GM23338 (cell line): ENCODE data around the gene ACOXL. TPM values are rescaled to one million over a fixed set of nuclear protein-coding genes. Genes with fewer than 3 reads are reported as not detected.

Experiments used
- ATAC-seq: fragments of 200-7000 bp; cut with Tn5 transposase; 3 replicates; pipeline ENCODE4 v1.9.1; 2020
- DNase-seq: peaks from one replicate; pipeline ENCODE4 v3.0.0-alpha.2; 2015; ENCODE audit warnings: low spot score
- H2AFZ ChIP-seq: fragments of 200-600 bp; sonication (generic); 2 replicates; pipeline ENCODE4 v1.8.0; 2016; ENCODE audit warnings: antibody characterized with exemption, mild to moderate bottlenecking, moderate library complexity
- H3F3A ChIP-seq: fragments of 200-600 bp; sonication (generic); replicated peaks from 2 replicates; pipeline ENCODE4 v1.8.0; 2017; ENCODE audit warnings: antibody characterized with exemption, mixed run types, low read depth
- H3K27ac ChIP-seq: fragments of 200-600 bp; sonication (generic); 2 replicates; pipeline ENCODE4 v1.6.1; 2016; ENCODE audit warnings: low read depth
- H3K27me3 ChIP-seq: fragments of 200-600 bp; sonication (generic); 2 replicates; pipeline ENCODE4 v1.8.0; 2016; ENCODE audit warnings: mild to moderate bottlenecking, mixed run types, moderate library complexity; ENCODE audit not compliant: insufficient read depth
- H3K36me3 ChIP-seq: fragments of 200-600 bp; sonication (generic); 2 replicates; pipeline ENCODE4 v1.8.0; 2016; ENCODE audit warnings: mild to moderate bottlenecking; ENCODE audit not compliant: insufficient read depth
- H3K4me1 ChIP-seq: fragments of 200-600 bp; sonication (generic); 2 replicates; pipeline ENCODE4 v1.8.0; 2016; ENCODE audit warnings: mild to moderate bottlenecking, moderate library complexity; ENCODE audit not compliant: insufficient read depth
- H3K4me2 ChIP-seq: fragments of 200-600 bp; sonication (generic); 2 replicates; pipeline ENCODE4 v1.7.1; 2017; ENCODE audit warnings: mixed run types
- H3K4me3 ChIP-seq: fragments of 200-600 bp; sonication (generic); 2 replicates; pipeline ENCODE4 v1.6.1; 2016; ENCODE audit warnings: mixed run types
- H3K79me2 ChIP-seq: fragments of 200-600 bp; sonication (generic); replicated peaks from 2 replicates; pipeline ENCODE4 v1.8.0; 2017; ENCODE audit warnings: mild to moderate bottlenecking; ENCODE audit not compliant: insufficient read depth
- H3K9me2 ChIP-seq: fragments of 200-600 bp; sonication (generic); 2 replicates; pipeline ENCODE4 v1.8.0; 2017; ENCODE audit not compliant: insufficient read depth
- H4K20me1 ChIP-seq: fragments of 200-600 bp; sonication (generic); replicated peaks from 2 replicates; pipeline ENCODE4 v1.8.0; 2017; ENCODE audit warnings: mild to moderate bottlenecking; ENCODE audit not compliant: insufficient read depth
- H3K27ac Mint-ChIP-seq: 2 replicates; pipeline ENCODE4 v1.8.0; 2020; ENCODE audit warnings: inconsistent platforms, mild to moderate bottlenecking, moderate library complexity, mixed read lengths
- H3K27me3 Mint-ChIP-seq: 3 replicates; pipeline ENCODE4 v1.8.0; 2022; ENCODE audit warnings: low read depth, mild to moderate bottlenecking, moderate library complexity, mixed read lengths, inconsistent platforms; ENCODE audit not compliant: insufficient read depth, poor library complexity
- H3K36me3 Mint-ChIP-seq: 3 replicates; pipeline ENCODE4 v1.8.0; 2021; ENCODE audit warnings: low read depth, mild to moderate bottlenecking, inconsistent platforms, moderate library complexity, mixed read lengths
- H3K4me1 Mint-ChIP-seq: 3 replicates; pipeline ENCODE4 v1.8.0; 2020; ENCODE audit warnings: mild to moderate bottlenecking, inconsistent platforms, mixed read lengths
- H3K4me3 Mint-ChIP-seq: 3 replicates; pipeline ENCODE4 v1.8.0; 2021; ENCODE audit warnings: moderate library complexity, mild to moderate bottlenecking, inconsistent platforms, mixed read lengths
- H3K9me3 Mint-ChIP-seq: 3 replicates; pipeline ENCODE4 v1.8.0; 2020; ENCODE audit warnings: moderate library complexity, mild to moderate bottlenecking, inconsistent platforms, mixed read lengths
- CREB1 ChIP-seq: fragments of 250-450 bp; sonication (Bioruptor Pico); IDR thresholded peaks from 2 replicates; pipeline ENCODE4 v1.5.0; 2020; ENCODE audit warnings: low read depth, mild to moderate bottlenecking, moderate library complexity
- EZH2phosphoT487 ChIP-seq: fragments of 200-600 bp; sonication (generic); IDR thresholded peaks from one replicate; pipeline ENCODE4 v1.8.1; 2018; ENCODE audit warnings: antibody characterized with exemption; ENCODE audit not compliant: unreplicated experiment
- REST ChIP-seq: IDR thresholded peaks from one replicate; pipeline ENCODE4 v1.6.1; 2018; ENCODE audit warnings: antibody characterized with exemption; ENCODE audit not compliant: unreplicated experiment
- ZNF114 ChIP-seq: fragments of 250-450 bp; sonication (Bioruptor Pico); IDR thresholded peaks from 2 replicates; pipeline ENCODE4 v1.5.0; 2020; ENCODE audit warnings: mild to moderate bottlenecking, moderate library complexity
- polyA plus RNA-seq: library from polyadenylated mRNA; unstranded; fragments of >200 nt; fragmentation: Nextera tagmentation; extraction: Ambion mirVana; gene quantifications from 2 replicates; pipeline ENCODE4 v1.2.1, GENCODE V29; 2016
- total RNA-seq: library from RNA; depleted of rRNA; stranded (reverse); fragments of >200 nt; shearing (Covaris generic); gene quantifications from 2 replicates; pipeline ENCODE4 v1.2.3, GENCODE V29; 2014
- TF ChIP-seq, protein P1 (sequence below): fragments of 250-450 bp; sonication (Bioruptor Pico); IDR thresholded peaks from 2 replicates; pipeline ENCODE4 v1.5.0; 2020; ENCODE audit warnings: mild to moderate bottlenecking, moderate library complexity
- TF ChIP-seq, protein P2 (sequence below), 2 experiments: fragments of 200-600 bp in 1 of 2; sonication (generic) in 1 of 2; conservative IDR thresholded peaks; 2 replicates each; pipeline versions ENCODE4 v1.5.1 to v1.6.1; 2016 to 2017; ENCODE audit warnings: antibody characterized with exemption in 2 of 2, low read depth in 2 of 2, mild to moderate bottlenecking in 2 of 2, moderate library complexity in 1 of 2

The ACOXL gene
- total and polyA plus RNA-seq, 2 experiments from 2014 or later: 9.0 to 14.7 TPM

- Histone ChIP-seq H3K27ac (no peak overlapping the region), H3K4me1 (no peaks in the 10 kb centered on the region), H3K27me3 (no peaks in the 10 kb centered on the region), H3K79me2 (no peaks in the 10 kb centered on the region), H4K20me1 (no peaks in the 10 kb centered on the region), H3K9me2 (peaks cover 11% of the 10 kb centered on the region), H3K4me2 (no peak overlapping the region), H3K4me3 (no peak overlapping the region), H3F3A (no peaks in the 10 kb centered on the region), H3K36me3 (peaks cover 7% of the 10 kb centered on the region; the same call in 1 of the 2 replicates), H2AFZ (no peak overlapping the region)
- no peak overlapping the region; the same call in 1 of the 2 replicates for H3K27ac Mint-ChIP-seq
- ATAC-seq (no peak), DNase-seq (no peak)
- H3K9me3 Mint-ChIP-seq: no peaks in the 10 kb centered on the region; the same call in 2 of the 3 replicates
- H3K27me3 Mint-ChIP-seq: peaks cover 1% of the 10 kb centered on the region
- no peaks in the 10 kb centered on the region for H3K4me1 Mint-ChIP-seq
- TF ChIP-seq, protein P1, sequence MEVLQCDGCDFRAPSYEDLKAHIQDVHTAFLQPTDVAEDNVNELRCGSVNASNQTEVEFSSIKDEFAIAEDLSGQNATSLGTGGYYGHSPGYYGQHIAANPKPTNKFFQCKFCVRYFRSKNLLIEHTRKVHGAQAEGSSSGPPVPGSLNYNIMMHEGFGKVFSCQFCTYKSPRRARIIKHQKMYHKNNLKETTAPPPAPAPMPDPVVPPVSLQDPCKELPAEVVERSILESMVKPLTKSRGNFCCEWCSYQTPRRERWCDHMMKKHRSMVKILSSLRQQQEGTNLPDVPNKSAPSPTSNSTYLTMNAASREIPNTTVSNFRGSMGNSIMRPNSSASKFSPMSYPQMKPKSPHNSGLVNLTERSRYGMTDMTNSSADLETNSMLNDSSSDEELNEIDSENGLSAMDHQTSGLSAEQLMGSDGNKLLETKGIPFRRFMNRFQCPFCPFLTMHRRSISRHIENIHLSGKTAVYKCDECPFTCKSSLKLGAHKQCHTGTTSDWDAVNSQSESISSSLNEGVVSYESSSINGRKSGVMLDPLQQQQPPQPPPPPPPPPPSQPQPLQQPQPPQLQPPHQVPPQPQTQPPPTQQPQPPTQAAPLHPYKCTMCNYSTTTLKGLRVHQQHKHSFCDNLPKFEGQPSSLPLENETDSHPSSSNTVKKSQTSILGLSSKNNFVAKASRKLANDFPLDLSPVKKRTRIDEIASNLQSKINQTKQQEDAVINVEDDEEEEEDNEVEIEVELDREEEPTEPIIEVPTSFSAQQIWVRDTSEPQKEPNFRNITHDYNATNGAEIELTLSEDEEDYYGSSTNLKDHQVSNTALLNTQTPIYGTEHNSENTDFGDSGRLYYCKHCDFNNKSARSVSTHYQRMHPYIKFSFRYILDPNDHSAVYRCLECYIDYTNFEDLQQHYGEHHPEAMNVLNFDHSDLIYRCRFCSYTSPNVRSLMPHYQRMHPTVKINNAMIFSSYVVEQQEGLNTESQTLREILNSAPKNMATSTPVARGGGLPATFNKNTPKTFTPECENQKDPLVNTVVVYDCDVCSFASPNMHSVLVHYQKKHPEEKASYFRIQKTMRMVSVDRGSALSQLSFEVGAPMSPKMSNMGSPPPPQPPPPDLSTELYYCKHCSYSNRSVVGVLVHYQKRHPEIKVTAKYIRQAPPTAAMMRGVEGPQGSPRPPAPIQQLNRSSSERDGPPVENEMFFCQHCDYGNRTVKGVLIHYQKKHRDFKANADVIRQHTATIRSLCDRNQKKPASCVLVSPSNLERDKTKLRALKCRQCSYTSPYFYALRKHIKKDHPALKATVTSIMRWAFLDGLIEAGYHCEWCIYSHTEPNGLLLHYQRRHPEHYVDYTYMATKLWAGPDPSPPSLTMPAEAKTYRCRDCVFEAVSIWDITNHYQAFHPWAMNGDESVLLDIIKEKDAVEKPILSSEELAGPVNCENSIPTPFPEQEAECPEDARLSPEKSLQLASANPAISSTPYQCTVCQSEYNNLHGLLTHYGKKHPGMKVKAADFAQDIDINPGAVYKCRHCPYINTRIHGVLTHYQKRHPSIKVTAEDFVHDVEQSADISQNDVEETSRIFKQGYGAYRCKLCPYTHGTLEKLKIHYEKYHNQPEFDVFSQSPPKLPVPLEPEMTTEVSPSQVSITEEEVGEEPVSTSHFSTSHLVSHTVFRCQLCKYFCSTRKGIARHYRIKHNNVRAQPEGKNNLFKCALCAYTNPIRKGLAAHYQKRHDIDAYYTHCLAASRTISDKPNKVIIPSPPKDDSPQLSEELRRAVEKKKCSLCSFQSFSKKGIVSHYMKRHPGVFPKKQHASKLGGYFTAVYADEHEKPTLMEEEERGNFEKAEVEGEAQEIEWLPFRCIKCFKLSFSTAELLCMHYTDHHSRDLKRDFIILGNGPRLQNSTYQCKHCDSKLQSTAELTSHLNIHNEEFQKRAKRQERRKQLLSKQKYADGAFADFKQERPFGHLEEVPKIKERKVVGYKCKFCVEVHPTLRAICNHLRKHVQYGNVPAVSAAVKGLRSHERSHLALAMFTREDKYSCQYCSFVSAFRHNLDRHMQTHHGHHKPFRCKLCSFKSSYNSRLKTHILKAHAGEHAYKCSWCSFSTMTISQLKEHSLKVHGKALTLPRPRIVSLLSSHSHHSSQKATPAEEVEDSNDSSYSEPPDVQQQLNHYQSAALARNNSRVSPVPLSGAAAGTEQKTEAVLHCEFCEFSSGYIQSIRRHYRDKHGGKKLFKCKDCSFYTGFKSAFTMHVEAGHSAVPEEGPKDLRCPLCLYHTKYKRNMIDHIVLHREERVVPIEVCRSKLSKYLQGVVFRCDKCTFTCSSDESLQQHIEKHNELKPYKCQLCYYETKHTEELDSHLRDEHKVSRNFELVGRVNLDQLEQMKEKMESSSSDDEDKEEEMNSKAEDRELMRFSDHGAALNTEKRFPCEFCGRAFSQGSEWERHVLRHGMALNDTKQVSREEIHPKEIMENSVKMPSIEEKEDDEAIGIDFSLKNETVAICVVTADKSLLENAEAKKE (CRISPR knock-in tag): no peak
- TF ChIP-seq CREB1 (CRISPR knock-in tag): no peak
- no peak overlapping the region for H3K4me3 Mint-ChIP-seq
- H3K36me3 Mint-ChIP-seq: peaks cover 21% of the 10 kb centered on the region
Measured at GRCh38 chr2:110784047-110784631, 51.8 kb downstream of the ACOXL start.

GRCh38 chr2:110785439-110785838 is 53.1 kb downstream of the ACOXL start:
- Histone ChIP-seq H3K4me3 (no peak overlapping the region), H4K20me1 (no peaks in the 10 kb centered on the region), H2AFZ (no peak overlapping the region), H3F3A (no peaks in the 10 kb centered on the region), H3K4me1 (no peaks in the 10 kb centered on the region), H3K9me2 (peaks cover 11% of the 10 kb centered on the region), H3K27ac (no peak overlapping the region), H3K79me2 (no peaks in the 10 kb centered on the region), H3K27me3 (no peaks in the 10 kb centered on the region), H3K4me2 (no peak overlapping the region), H3K36me3 (peaks cover 7% of the 10 kb centered on the region; the same call in 1 of the 2 replicates)
- ATAC-seq (no peak), DNase-seq (no peak)
- H3K27me3 Mint-ChIP-seq: peaks cover 1% of the 10 kb centered on the region
- no peaks in the 10 kb centered on the region for H3K4me1 Mint-ChIP-seq
- H3K36me3 Mint-ChIP-seq: peaks cover 21% of the 10 kb centered on the region
- no peak overlapping the region for H3K4me3 Mint-ChIP-seq
- H3K27ac Mint-ChIP-seq: no peak overlapping the region
- no peaks in the 10 kb centered on the region; the same call in 2 of the 3 replicates for H3K9me3 Mint-ChIP-seq
- TF ChIP-seq EZH2phosphoT487 (no peak), REST (no peak), ZNF114 (CRISPR knock-in tag) (no peak)
- TF ChIP-seq, protein P2, sequence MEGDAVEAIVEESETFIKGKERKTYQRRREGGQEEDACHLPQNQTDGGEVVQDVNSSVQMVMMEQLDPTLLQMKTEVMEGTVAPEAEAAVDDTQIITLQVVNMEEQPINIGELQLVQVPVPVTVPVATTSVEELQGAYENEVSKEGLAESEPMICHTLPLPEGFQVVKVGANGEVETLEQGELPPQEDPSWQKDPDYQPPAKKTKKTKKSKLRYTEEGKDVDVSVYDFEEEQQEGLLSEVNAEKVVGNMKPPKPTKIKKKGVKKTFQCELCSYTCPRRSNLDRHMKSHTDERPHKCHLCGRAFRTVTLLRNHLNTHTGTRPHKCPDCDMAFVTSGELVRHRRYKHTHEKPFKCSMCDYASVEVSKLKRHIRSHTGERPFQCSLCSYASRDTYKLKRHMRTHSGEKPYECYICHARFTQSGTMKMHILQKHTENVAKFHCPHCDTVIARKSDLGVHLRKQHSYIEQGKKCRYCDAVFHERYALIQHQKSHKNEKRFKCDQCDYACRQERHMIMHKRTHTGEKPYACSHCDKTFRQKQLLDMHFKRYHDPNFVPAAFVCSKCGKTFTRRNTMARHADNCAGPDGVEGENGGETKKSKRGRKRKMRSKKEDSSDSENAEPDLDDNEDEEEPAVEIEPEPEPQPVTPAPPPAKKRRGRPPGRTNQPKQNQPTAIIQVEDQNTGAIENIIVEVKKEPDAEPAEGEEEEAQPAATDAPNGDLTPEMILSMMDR (conservative IDR thresholded peaks at IDR 0.05; ENCODE audit: low read depth in 2 of 2): no peak
